GM23338 (cell line): ENCODE data around the gene TNIP2. TPM values are rescaled to one million over a fixed set of nuclear protein-coding genes. Genes with fewer than 3 reads are reported as not detected.

Source experiments
- ATAC-seq: fragments of 200-7000 bp; cut with Tn5 transposase; 3 replicates; pipeline ENCODE4 v1.9.1; 2020
- DNase-seq: peaks from one replicate; pipeline ENCODE4 v3.0.0-alpha.2; 2015; ENCODE audit warnings: low spot score
- H2AFZ ChIP-seq: fragments of 200-600 bp; sonication (generic); 2 replicates; pipeline ENCODE4 v1.8.0; 2016; ENCODE audit warnings: antibody characterized with exemption, mild to moderate bottlenecking, moderate library complexity
- H3F3A ChIP-seq: fragments of 200-600 bp; sonication (generic); replicated peaks from 2 replicates; pipeline ENCODE4 v1.8.0; 2017; ENCODE audit warnings: antibody characterized with exemption, mixed run types, low read depth
- H3K27ac ChIP-seq: fragments of 200-600 bp; sonication (generic); 2 replicates; pipeline ENCODE4 v1.6.1; 2016; ENCODE audit warnings: low read depth
- H3K27me3 ChIP-seq: fragments of 200-600 bp; sonication (generic); 2 replicates; pipeline ENCODE4 v1.8.0; 2016; ENCODE audit warnings: mild to moderate bottlenecking, mixed run types, moderate library complexity; ENCODE audit not compliant: insufficient read depth
- H3K36me3 ChIP-seq: fragments of 200-600 bp; sonication (generic); 2 replicates; pipeline ENCODE4 v1.8.0; 2016; ENCODE audit warnings: mild to moderate bottlenecking; ENCODE audit not compliant: insufficient read depth
- H3K4me1 ChIP-seq: fragments of 200-600 bp; sonication (generic); 2 replicates; pipeline ENCODE4 v1.8.0; 2016; ENCODE audit warnings: mild to moderate bottlenecking, moderate library complexity; ENCODE audit not compliant: insufficient read depth
- H3K4me2 ChIP-seq: fragments of 200-600 bp; sonication (generic); 2 replicates; pipeline ENCODE4 v1.7.1; 2017; ENCODE audit warnings: mixed run types
- H3K4me3 ChIP-seq: fragments of 200-600 bp; sonication (generic); 2 replicates; pipeline ENCODE4 v1.6.1; 2016; ENCODE audit warnings: mixed run types
- H3K79me2 ChIP-seq: fragments of 200-600 bp; sonication (generic); replicated peaks from 2 replicates; pipeline ENCODE4 v1.8.0; 2017; ENCODE audit warnings: mild to moderate bottlenecking; ENCODE audit not compliant: insufficient read depth
- H3K9me2 ChIP-seq: fragments of 200-600 bp; sonication (generic); 2 replicates; pipeline ENCODE4 v1.8.0; 2017; ENCODE audit not compliant: insufficient read depth
- H4K20me1 ChIP-seq: fragments of 200-600 bp; sonication (generic); replicated peaks from 2 replicates; pipeline ENCODE4 v1.8.0; 2017; ENCODE audit warnings: mild to moderate bottlenecking; ENCODE audit not compliant: insufficient read depth
- H3K27ac Mint-ChIP-seq: 2 replicates; pipeline ENCODE4 v1.8.0; 2020; ENCODE audit warnings: inconsistent platforms, mild to moderate bottlenecking, moderate library complexity, mixed read lengths
- H3K27me3 Mint-ChIP-seq: 3 replicates; pipeline ENCODE4 v1.8.0; 2022; ENCODE audit warnings: low read depth, mild to moderate bottlenecking, moderate library complexity, mixed read lengths, inconsistent platforms; ENCODE audit not compliant: insufficient read depth, poor library complexity
- H3K36me3 Mint-ChIP-seq: 3 replicates; pipeline ENCODE4 v1.8.0; 2021; ENCODE audit warnings: low read depth, mild to moderate bottlenecking, inconsistent platforms, moderate library complexity, mixed read lengths
- H3K4me1 Mint-ChIP-seq: 3 replicates; pipeline ENCODE4 v1.8.0; 2020; ENCODE audit warnings: mild to moderate bottlenecking, inconsistent platforms, mixed read lengths
- H3K4me3 Mint-ChIP-seq: 3 replicates; pipeline ENCODE4 v1.8.0; 2021; ENCODE audit warnings: moderate library complexity, mild to moderate bottlenecking, inconsistent platforms, mixed read lengths
- H3K9me3 Mint-ChIP-seq: 3 replicates; pipeline ENCODE4 v1.8.0; 2020; ENCODE audit warnings: moderate library complexity, mild to moderate bottlenecking, inconsistent platforms, mixed read lengths
- CREB1 ChIP-seq: fragments of 250-450 bp; sonication (Bioruptor Pico); IDR thresholded peaks from 2 replicates; pipeline ENCODE4 v1.5.0; 2020; ENCODE audit warnings: low read depth, mild to moderate bottlenecking, moderate library complexity
- EZH2 ChIP-seq: fragments of 200-600 bp; sonication (generic); IDR thresholded peaks from one replicate; pipeline ENCODE4 v1.8.0; 2017; ENCODE audit warnings: antibody characterized with exemption, mild to moderate bottlenecking, low read depth; ENCODE audit not compliant: unreplicated experiment
- EZH2phosphoT487 ChIP-seq: fragments of 200-600 bp; sonication (generic); IDR thresholded peaks from one replicate; pipeline ENCODE4 v1.8.1; 2018; ENCODE audit warnings: antibody characterized with exemption; ENCODE audit not compliant: unreplicated experiment
- JUNB ChIP-seq: IDR thresholded peaks from one replicate; pipeline ENCODE4 v1.6.1; 2016; ENCODE audit warnings: antibody characterized with exemption; ENCODE audit not compliant: unreplicated experiment
- NANOG ChIP-seq: IDR thresholded peaks from 2 replicates; pipeline ENCODE4 v1.6.1; 2016; ENCODE audit warnings: antibody characterized with exemption, borderline replicate concordance
- ZNF114 ChIP-seq: fragments of 250-450 bp; sonication (Bioruptor Pico); IDR thresholded peaks from 2 replicates; pipeline ENCODE4 v1.5.0; 2020; ENCODE audit warnings: mild to moderate bottlenecking, moderate library complexity
- ZNF331 ChIP-seq: fragments of 250-450 bp; sonication (Bioruptor Pico); IDR thresholded peaks from 2 replicates; pipeline ENCODE4 v1.5.0; 2020; ENCODE audit warnings: low read depth, mild to moderate bottlenecking, moderate library complexity
- polyA plus RNA-seq: library from polyadenylated mRNA; unstranded; fragments of >200 nt; fragmentation: Nextera tagmentation; extraction: Ambion mirVana; gene quantifications from 2 replicates; pipeline ENCODE4 v1.2.1, GENCODE V29; 2016
- total RNA-seq: library from RNA; depleted of rRNA; stranded (reverse); fragments of >200 nt; shearing (Covaris generic); gene quantifications from 2 replicates; pipeline ENCODE4 v1.2.3, GENCODE V29; 2014
- TF ChIP-seq, protein P1 (sequence below): fragments of 250-450 bp; sonication (Bioruptor Pico); IDR thresholded peaks from 2 replicates; pipeline ENCODE4 v1.5.0; 2020; ENCODE audit warnings: mild to moderate bottlenecking, moderate library complexity
- TF ChIP-seq, protein P2 (sequence below): IDR thresholded peaks from one replicate; pipeline ENCODE4 v1.6.1; 2018; ENCODE audit warnings: antibody characterized with exemption; ENCODE audit not compliant: unreplicated experiment
- TF ChIP-seq, protein P3 (sequence below), 2 experiments: fragments of 200-600 bp in 1 of 2; sonication (generic) in 1 of 2; conservative IDR thresholded peaks; 2 replicates each; pipeline versions ENCODE4 v1.5.1 to v1.6.1; 2016 to 2017; ENCODE audit warnings: antibody characterized with exemption in 2 of 2, low read depth in 2 of 2, mild to moderate bottlenecking in 2 of 2, moderate library complexity in 1 of 2

The TNIP2 gene
- total and polyA plus RNA-seq, 2 experiments from 2014 or later, result 34.8 to 61.4 TPM

DNA sequence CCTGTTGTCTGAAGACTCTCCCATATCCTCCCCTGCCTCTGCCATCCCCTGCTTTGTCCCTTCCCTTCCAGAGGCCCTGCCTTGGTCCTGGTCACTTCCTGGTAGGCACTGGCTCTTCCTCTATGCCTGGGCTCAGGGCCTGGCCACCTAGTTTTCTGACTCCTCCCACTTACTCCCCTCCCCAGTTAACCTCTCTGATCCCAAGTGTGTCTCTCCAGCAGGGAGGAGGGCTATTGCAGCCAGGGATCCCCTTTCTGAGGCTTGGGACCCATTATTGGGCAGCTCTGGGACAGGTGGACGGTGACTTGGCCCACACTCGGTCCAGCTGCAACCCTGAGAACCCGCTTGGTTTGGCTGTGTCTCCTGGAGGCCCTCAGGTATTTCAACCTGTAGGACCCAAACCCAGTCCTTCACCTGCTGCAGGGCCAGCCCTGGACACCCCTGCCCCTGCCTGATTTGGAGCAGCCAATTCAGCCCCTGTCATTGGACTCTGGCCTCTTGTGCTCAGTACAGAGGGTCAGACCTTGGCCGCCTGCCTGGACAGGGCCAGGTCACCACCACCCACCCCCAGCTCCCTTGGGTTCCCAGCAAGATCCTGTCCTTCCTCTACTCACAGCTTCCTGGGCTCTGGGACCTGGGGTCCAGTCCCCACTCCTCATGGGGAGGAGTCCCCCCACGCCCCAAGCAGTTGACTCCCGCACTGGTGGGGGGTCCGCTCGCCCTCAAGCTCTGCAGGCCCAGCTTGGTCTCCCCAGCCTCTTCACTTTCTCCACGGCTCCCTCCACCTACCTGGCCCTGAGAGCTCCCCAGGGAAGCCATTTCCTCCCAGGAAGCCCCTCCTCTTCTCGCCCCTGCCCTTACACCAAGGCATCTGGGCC is 35.6 kb upstream of the TNIP2 start (continued):
- TF ChIP-seq, protein P1, sequence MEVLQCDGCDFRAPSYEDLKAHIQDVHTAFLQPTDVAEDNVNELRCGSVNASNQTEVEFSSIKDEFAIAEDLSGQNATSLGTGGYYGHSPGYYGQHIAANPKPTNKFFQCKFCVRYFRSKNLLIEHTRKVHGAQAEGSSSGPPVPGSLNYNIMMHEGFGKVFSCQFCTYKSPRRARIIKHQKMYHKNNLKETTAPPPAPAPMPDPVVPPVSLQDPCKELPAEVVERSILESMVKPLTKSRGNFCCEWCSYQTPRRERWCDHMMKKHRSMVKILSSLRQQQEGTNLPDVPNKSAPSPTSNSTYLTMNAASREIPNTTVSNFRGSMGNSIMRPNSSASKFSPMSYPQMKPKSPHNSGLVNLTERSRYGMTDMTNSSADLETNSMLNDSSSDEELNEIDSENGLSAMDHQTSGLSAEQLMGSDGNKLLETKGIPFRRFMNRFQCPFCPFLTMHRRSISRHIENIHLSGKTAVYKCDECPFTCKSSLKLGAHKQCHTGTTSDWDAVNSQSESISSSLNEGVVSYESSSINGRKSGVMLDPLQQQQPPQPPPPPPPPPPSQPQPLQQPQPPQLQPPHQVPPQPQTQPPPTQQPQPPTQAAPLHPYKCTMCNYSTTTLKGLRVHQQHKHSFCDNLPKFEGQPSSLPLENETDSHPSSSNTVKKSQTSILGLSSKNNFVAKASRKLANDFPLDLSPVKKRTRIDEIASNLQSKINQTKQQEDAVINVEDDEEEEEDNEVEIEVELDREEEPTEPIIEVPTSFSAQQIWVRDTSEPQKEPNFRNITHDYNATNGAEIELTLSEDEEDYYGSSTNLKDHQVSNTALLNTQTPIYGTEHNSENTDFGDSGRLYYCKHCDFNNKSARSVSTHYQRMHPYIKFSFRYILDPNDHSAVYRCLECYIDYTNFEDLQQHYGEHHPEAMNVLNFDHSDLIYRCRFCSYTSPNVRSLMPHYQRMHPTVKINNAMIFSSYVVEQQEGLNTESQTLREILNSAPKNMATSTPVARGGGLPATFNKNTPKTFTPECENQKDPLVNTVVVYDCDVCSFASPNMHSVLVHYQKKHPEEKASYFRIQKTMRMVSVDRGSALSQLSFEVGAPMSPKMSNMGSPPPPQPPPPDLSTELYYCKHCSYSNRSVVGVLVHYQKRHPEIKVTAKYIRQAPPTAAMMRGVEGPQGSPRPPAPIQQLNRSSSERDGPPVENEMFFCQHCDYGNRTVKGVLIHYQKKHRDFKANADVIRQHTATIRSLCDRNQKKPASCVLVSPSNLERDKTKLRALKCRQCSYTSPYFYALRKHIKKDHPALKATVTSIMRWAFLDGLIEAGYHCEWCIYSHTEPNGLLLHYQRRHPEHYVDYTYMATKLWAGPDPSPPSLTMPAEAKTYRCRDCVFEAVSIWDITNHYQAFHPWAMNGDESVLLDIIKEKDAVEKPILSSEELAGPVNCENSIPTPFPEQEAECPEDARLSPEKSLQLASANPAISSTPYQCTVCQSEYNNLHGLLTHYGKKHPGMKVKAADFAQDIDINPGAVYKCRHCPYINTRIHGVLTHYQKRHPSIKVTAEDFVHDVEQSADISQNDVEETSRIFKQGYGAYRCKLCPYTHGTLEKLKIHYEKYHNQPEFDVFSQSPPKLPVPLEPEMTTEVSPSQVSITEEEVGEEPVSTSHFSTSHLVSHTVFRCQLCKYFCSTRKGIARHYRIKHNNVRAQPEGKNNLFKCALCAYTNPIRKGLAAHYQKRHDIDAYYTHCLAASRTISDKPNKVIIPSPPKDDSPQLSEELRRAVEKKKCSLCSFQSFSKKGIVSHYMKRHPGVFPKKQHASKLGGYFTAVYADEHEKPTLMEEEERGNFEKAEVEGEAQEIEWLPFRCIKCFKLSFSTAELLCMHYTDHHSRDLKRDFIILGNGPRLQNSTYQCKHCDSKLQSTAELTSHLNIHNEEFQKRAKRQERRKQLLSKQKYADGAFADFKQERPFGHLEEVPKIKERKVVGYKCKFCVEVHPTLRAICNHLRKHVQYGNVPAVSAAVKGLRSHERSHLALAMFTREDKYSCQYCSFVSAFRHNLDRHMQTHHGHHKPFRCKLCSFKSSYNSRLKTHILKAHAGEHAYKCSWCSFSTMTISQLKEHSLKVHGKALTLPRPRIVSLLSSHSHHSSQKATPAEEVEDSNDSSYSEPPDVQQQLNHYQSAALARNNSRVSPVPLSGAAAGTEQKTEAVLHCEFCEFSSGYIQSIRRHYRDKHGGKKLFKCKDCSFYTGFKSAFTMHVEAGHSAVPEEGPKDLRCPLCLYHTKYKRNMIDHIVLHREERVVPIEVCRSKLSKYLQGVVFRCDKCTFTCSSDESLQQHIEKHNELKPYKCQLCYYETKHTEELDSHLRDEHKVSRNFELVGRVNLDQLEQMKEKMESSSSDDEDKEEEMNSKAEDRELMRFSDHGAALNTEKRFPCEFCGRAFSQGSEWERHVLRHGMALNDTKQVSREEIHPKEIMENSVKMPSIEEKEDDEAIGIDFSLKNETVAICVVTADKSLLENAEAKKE (CRISPR knock-in tag), result no peak
- TF ChIP-seq ZNF331 (CRISPR knock-in tag) (no peak), JUNB (no peak), ZNF114 (CRISPR knock-in tag) (no peak)

DNA sequence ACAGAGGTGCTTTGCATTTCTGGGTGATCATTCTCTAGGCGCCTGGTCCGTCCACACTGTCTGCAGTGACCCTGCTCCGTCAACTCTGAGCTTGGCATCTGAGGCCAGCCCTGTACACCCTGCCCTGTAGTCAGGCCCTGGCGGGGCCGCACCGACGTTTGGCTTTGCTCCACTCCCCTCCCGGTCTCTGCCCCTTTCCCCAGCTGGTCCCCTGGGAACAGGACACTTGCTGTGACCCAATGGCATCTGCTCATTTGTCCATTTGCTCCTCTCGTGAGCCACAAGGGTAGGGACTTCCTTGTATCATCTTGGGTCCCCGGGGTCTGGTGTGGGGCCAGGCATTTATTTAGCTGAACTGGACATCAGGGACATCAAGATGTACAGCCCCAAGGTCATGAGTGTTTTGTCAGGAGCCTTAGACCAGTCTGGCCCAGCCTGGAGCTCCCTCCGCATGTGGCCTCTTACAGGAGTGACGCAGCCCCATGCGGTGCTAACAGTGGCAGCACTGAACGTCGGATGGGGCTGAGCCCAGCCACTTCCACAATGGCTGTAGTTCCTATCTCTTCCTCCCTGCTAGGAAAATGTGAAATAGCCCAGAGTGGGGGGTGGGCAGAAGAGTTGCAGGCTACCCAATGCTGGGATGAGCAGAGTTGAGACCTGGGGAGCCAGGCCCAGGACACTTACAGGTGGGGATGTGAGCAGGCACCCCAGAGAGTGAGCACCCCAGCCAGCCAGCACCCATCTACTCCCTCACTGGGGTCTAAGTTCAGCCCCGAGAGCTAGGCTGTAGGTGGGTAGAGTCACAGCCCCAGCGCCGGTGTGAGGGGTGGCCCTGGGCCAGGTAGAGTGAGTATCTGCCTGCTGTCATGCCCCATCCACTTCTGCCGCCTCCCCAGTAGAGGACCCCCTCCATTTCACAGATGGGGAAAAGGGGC is 34.7 kb upstream of the TNIP2 start:
- 0 out of 2 replicates have a peak, but pooled peaks cover 5% of the 10 kb centered on the region for H3F3A ChIP-seq
- H3K9me2 ChIP-seq, result no peaks in the 10 kb centered on the region
- H3K4me1 Mint-ChIP-seq, result peaks cover 29% of the 10 kb centered on the region
- H3K4me2 ChIP-seq, result no peak overlapping the region
- H4K20me1 ChIP-seq, result no peaks in the 10 kb centered on the region
- no peaks in the 10 kb centered on the region; the same call in 2 of the 3 replicates for H3K9me3 Mint-ChIP-seq
- H3K27ac ChIP-seq, result no peak overlapping the region
- no peak overlapping the region for H3K27ac Mint-ChIP-seq
- H2AFZ ChIP-seq, result no peak overlapping the region
- H3K27me3 Mint-ChIP-seq, result peaks cover 26% of the 10 kb centered on the region
- DNase-seq (no peak), ATAC-seq (no peak)
- peaks cover 5% of the 10 kb centered on the region for H3K4me1 ChIP-seq
- H3K4me3 Mint-ChIP-seq, result no peak overlapping the region
- H3K27me3 ChIP-seq, result peaks cover 16% of the 10 kb centered on the region
- H3K79me2 ChIP-seq, result no peaks in the 10 kb centered on the region
- no peak overlapping the region for H3K4me3 ChIP-seq
- no peaks in the 10 kb centered on the region for H3K36me3 Mint-ChIP-seq
- no peaks in the 10 kb centered on the region for H3K36me3 ChIP-seq
- TF ChIP-seq ZNF331 (CRISPR knock-in tag) (no peak), JUNB (no peak), NANOG (no peak), EZH2 (no peak), EZH2phosphoT487 (no peak), ZNF114 (CRISPR knock-in tag) (no peak), CREB1 (CRISPR knock-in tag) (no peak)
- TF ChIP-seq, protein P2, sequence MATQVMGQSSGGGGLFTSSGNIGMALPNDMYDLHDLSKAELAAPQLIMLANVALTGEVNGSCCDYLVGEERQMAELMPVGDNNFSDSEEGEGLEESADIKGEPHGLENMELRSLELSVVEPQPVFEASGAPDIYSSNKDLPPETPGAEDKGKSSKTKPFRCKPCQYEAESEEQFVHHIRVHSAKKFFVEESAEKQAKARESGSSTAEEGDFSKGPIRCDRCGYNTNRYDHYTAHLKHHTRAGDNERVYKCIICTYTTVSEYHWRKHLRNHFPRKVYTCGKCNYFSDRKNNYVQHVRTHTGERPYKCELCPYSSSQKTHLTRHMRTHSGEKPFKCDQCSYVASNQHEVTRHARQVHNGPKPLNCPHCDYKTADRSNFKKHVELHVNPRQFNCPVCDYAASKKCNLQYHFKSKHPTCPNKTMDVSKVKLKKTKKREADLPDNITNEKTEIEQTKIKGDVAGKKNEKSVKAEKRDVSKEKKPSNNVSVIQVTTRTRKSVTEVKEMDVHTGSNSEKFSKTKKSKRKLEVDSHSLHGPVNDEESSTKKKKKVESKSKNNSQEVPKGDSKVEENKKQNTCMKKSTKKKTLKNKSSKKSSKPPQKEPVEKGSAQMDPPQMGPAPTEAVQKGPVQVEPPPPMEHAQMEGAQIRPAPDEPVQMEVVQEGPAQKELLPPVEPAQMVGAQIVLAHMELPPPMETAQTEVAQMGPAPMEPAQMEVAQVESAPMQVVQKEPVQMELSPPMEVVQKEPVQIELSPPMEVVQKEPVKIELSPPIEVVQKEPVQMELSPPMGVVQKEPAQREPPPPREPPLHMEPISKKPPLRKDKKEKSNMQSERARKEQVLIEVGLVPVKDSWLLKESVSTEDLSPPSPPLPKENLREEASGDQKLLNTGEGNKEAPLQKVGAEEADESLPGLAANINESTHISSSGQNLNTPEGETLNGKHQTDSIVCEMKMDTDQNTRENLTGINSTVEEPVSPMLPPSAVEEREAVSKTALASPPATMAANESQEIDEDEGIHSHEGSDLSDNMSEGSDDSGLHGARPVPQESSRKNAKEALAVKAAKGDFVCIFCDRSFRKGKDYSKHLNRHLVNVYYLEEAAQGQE, result no peak
- TF ChIP-seq, protein P3, sequence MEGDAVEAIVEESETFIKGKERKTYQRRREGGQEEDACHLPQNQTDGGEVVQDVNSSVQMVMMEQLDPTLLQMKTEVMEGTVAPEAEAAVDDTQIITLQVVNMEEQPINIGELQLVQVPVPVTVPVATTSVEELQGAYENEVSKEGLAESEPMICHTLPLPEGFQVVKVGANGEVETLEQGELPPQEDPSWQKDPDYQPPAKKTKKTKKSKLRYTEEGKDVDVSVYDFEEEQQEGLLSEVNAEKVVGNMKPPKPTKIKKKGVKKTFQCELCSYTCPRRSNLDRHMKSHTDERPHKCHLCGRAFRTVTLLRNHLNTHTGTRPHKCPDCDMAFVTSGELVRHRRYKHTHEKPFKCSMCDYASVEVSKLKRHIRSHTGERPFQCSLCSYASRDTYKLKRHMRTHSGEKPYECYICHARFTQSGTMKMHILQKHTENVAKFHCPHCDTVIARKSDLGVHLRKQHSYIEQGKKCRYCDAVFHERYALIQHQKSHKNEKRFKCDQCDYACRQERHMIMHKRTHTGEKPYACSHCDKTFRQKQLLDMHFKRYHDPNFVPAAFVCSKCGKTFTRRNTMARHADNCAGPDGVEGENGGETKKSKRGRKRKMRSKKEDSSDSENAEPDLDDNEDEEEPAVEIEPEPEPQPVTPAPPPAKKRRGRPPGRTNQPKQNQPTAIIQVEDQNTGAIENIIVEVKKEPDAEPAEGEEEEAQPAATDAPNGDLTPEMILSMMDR (conservative IDR thresholded peaks at IDR 0.05; ENCODE audit: low read depth in 2 of 2), result no peak
